H1 (cell line): ENCODE data around the gene ARHGEF18. TPM values are rescaled to one million over a fixed set of nuclear protein-coding genes. Genes with fewer than 3 reads are reported as not detected.

Source experiments
- polyA plus RNA-seq, 7 experiments: library from polyadenylated mRNA; depleted of rRNA in 3 of 7; stranded (reverse) in 5 of 7; unstranded in 2 of 7; fragments of >200 nt in 5 of 7; fragments of 200-250 nt in 2 of 7; gene quantifications; 1 replicate in 5 of 7; 2 replicates in 1 of 7; 4 replicates in 1 of 7; pipeline versions ENCODE4 v1.2.1 to v1.2.3, GENCODE V29; 2011 to 2013; ENCODE audit warnings: missing spikeins in 2 of 7, mixed read lengths in 2 of 7
- total RNA-seq: library from RNA; stranded (reverse); fragmentation: NEBNext Ultra II Directional; extraction: Animal tissue kit (Norgen Biotek cat#: 25700); gene quantifications from 2 replicates; pipeline ENCODE4 v1.2.1, GENCODE V29; 2021

The ARHGEF18 gene
- total and polyA plus RNA-seq, 2 of the 8 experiments (the other 6 are each of a cell fraction or from before 2014, with no cell fraction given), result 12.2 to 35.9 TPM

Other genes with a start within 250 kb of the ARHGEF18 start
- gene INSR, start 54.5 kb upstream of the ARHGEF18 start, total RNA-seq, result 48.7 and 51.0 TPM in 2 replicates
- 13.1 and 23.0 TPM in 2 replicates for gene INSR, start 54.5 kb upstream of the ARHGEF18 start, polyA plus RNA-seq (2011; rRNA removed)
- gene PEX11G, start 140.1 kb downstream of the ARHGEF18 start, total RNA-seq, result 1.8 and 2.1 TPM in 2 replicates
- gene PEX11G, start 140.1 kb downstream of the ARHGEF18 start, polyA plus RNA-seq (2011; rRNA removed), result 4.3 and 5.3 TPM in 2 replicates
- gene ZNF358, start 167.2 kb downstream of the ARHGEF18 start, total RNA-seq, result 40.0 and 44.0 TPM in 2 replicates
- 60.3 and 117 TPM in 2 replicates for gene ZNF358, start 167.2 kb downstream of the ARHGEF18 start, polyA plus RNA-seq (2011; rRNA removed)
- 15.8 and 19.1 TPM in 2 replicates for gene MCOLN1, start 173.7 kb downstream of the ARHGEF18 start, total RNA-seq
- gene MCOLN1, start 173.7 kb downstream of the ARHGEF18 start, polyA plus RNA-seq (2011; rRNA removed), result 40.0 and 42.8 TPM in 2 replicates
- gene PNPLA6, start 186.8 kb downstream of the ARHGEF18 start, total RNA-seq, result 121 and 123 TPM in 2 replicates
- 55.1 and 121 TPM in 2 replicates for gene PNPLA6, start 186.8 kb downstream of the ARHGEF18 start, polyA plus RNA-seq (2011; rRNA removed)
- 30.4 and 32.5 TPM in 2 replicates for gene CAMSAP3, start 246.9 kb downstream of the ARHGEF18 start, total RNA-seq
- 11.4 and 19.6 TPM in 2 replicates for gene CAMSAP3, start 246.9 kb downstream of the ARHGEF18 start, polyA plus RNA-seq (2011; rRNA removed)